ENCODE measurements around the gene ETV5. TPM values are rescaled to one million over a fixed set of nuclear protein-coding genes. Genes with fewer than 3 reads are reported as not detected.

ETV5 gene
- total and polyA plus RNA-seq, 2 of the 4 experiments (the other 2 are of a cell fraction) = 15.7 to 20.1 TPM

- ChIA-PET CTCF (no interaction called here), POLR2A (ENCODE audit: unreplicated experiment) (no interaction called here)
- no peak overlapping the region for H3K4me2 ChIP-seq (ENCODE audit: low read depth, low read length)
- BruUV-seq (replicated peaks) = no TSS peak
- H3K18ac ChIP-seq (ENCODE audit: low read depth, low read length) = no peak overlapping the region
- H2BK5ac ChIP-seq (ENCODE audit: low read depth, low read length, poor library complexity, severe bottlenecking) = no peak overlapping the region
- peaks cover 4% of the 10 kb centered on the region; the same call in 1 of the 2 replicates for H3K4me1 ChIP-seq (ENCODE audit: control insufficient read depth, insufficient read depth, low read length)
- no peak overlapping the region for H4K8ac ChIP-seq (ENCODE audit: low read depth in 2 of 2, low read length in 2 of 2)
- no CpG with 5 or more reads among the region's 9 CpGs for WGBS, 2 experiments (ENCODE audit: extremely low coverage in 2 of 2, insufficient read length in 1 of 2)
- H2BK20ac ChIP-seq (ENCODE audit: low read depth, low read length) = no peak overlapping the region
- TF ChIP-seq CEBPB (IDR thresholded peaks at IDR 0.05; ENCODE audit: low read depth, low read length) (no peak), FOS (IDR thresholded peaks at IDR 0.05; ENCODE audit: low read depth, low read length) (no peak), CHD1 (IDR thresholded peaks at IDR 0.05; ENCODE audit: low read depth, low read length) (no peak), MAZ (IDR thresholded peaks at IDR 0.05; ENCODE audit: borderline replicate concordance, low read depth, low read length) (no peak), SMC3 (IDR thresholded peaks at IDR 0.05; ENCODE audit: low read depth, low read length) (no peak), BHLHE40 (IDR thresholded peaks at IDR 0.05; ENCODE audit: low read depth, low read length) (no peak), RAD21 (IDR thresholded peaks at IDR 0.05; ENCODE audit: low read length) (no peak), RFX5 (IDR thresholded peaks at IDR 0.05; ENCODE audit: low read depth, low read length) (no peak), NFE2L2 (IDR thresholded peaks at IDR 0.05; ENCODE audit: low read depth, low read length) (no peak), USF2 (IDR thresholded peaks at IDR 0.05; ENCODE audit: low read depth, low read length) (no peak), RCOR1 (IDR thresholded peaks at IDR 0.05; ENCODE audit: insufficient replicate concordance, low read length) (no peak), MAFK (IDR thresholded peaks at IDR 0.05; ENCODE audit: low read depth, low read length) (no peak), POLR2A (IDR thresholded peaks at IDR 0.05; ENCODE audit: low read depth, low read length) (no peak), MXI1 (IDR thresholded peaks at IDR 0.05; ENCODE audit: borderline replicate concordance, low read depth, low read length) (no peak)
- TF ChIP-seq, protein P1, sequence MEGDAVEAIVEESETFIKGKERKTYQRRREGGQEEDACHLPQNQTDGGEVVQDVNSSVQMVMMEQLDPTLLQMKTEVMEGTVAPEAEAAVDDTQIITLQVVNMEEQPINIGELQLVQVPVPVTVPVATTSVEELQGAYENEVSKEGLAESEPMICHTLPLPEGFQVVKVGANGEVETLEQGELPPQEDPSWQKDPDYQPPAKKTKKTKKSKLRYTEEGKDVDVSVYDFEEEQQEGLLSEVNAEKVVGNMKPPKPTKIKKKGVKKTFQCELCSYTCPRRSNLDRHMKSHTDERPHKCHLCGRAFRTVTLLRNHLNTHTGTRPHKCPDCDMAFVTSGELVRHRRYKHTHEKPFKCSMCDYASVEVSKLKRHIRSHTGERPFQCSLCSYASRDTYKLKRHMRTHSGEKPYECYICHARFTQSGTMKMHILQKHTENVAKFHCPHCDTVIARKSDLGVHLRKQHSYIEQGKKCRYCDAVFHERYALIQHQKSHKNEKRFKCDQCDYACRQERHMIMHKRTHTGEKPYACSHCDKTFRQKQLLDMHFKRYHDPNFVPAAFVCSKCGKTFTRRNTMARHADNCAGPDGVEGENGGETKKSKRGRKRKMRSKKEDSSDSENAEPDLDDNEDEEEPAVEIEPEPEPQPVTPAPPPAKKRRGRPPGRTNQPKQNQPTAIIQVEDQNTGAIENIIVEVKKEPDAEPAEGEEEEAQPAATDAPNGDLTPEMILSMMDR (conservative IDR thresholded peaks at IDR 0.05; ENCODE audit: low read depth, low read length) = no peak
- TF ChIP-seq, protein P2, sequence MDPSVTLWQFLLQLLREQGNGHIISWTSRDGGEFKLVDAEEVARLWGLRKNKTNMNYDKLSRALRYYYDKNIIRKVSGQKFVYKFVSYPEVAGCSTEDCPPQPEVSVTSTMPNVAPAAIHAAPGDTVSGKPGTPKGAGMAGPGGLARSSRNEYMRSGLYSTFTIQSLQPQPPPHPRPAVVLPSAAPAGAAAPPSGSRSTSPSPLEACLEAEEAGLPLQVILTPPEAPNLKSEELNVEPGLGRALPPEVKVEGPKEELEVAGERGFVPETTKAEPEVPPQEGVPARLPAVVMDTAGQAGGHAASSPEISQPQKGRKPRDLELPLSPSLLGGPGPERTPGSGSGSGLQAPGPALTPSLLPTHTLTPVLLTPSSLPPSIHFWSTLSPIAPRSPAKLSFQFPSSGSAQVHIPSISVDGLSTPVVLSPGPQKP (IDR thresholded peaks at IDR 0.05; ENCODE audit: borderline replicate concordance, low read depth, low read length) = no peak
- intact Hi-C loops (cut with micrococcal nuclease) (loop anchor here (2.0 kb wide), 1 partner anchor 29 kb away; no protein-coding TSS in a partner anchor), in situ Hi-C loops (cut with MboI; ENCODE audit: low sequenced_read_pairs) (no loop called here), dilution Hi-C loops (cut with HindIII; ENCODE audit: low sequenced_read_pairs, unreplicated experiment) (no loop called here)
- no peak overlapping the region for H3K9ac ChIP-seq (ENCODE audit: low read depth, low read length)
- H2AK5ac ChIP-seq (ENCODE audit: low read depth, low read length) = no peak overlapping the region
- H3K4me3 ChIP-seq (ENCODE audit: insufficient read depth, low read depth, low read length) = no peak overlapping the region
- H3K23ac ChIP-seq (ENCODE audit: low read depth, low read length) = no peak overlapping the region
- H4K20me1 ChIP-seq (ENCODE audit: insufficient read depth, low read length) = no peaks in the 10 kb centered on the region; the same call in 1 of the 2 replicates
- no peak overlapping the region for H2AK9ac ChIP-seq (replicated peaks; ENCODE audit: low read depth, low read length, poor library complexity)
- no peak overlapping the region for H2BK120ac ChIP-seq (ENCODE audit: low read depth, low read length)
- H3K9me1 ChIP-seq (ENCODE audit: insufficient read depth, low read length) = peaks cover 2% of the 10 kb centered on the region; the same call in 1 of the 2 replicates
- no peaks in the 10 kb centered on the region for H3K27me3 ChIP-seq (ENCODE audit: control insufficient read depth, insufficient read depth, low read length)
- ATAC-seq (ENCODE audit: low read depth) (no peak), DNase-seq (no peak)
- no peak overlapping the region for H2BK15ac ChIP-seq (ENCODE audit: low read depth, low read length)
- no peak overlapping the region for H3K27ac ChIP-seq (ENCODE audit: insufficient read depth, low read length)
- H2AFZ ChIP-seq (replicated peaks; ENCODE audit: low read length, poor library complexity) = no peak overlapping the region
- H3K4ac ChIP-seq (ENCODE audit: low read depth, low read length) = no peak overlapping the region
- no peak overlapping the region for H3K14ac ChIP-seq (replicated peaks; ENCODE audit: low read depth, low read length)
- peaks cover 7% of the 10 kb centered on the region for H3K36me3 ChIP-seq (ENCODE audit: control insufficient read depth, insufficient read depth, low read length)
- H4K91ac ChIP-seq (ENCODE audit: insufficient read depth, low read depth, low read length) = no peak overlapping the region
- H3K9me3 ChIP-seq (ENCODE audit: control insufficient read depth, insufficient read depth, low read length) = no peaks in the 10 kb centered on the region
- H4K5ac ChIP-seq (ENCODE audit: low read depth, low read length) = no peak overlapping the region
- H3K56ac ChIP-seq (ENCODE audit: extremely low read depth, insufficient read depth, low read length) = no peak overlapping the region
- peaks cover 7 to 9% of the 10 kb centered on the region in 2 experiments; a peak in 3 of 4 replicates for H3K79me1 ChIP-seq (ENCODE audit: low read depth in 1 of 2, low read length in 2 of 2)
Measured at GRCh38 chr3:186070133-186070532, 38.8 kb downstream of the ETV5 start.

Measured in IMR-90 (cell line).